Keratinocyte (primary cell): ENCODE measurements around the gene DSCAM. TPM values are rescaled to one million over a fixed set of nuclear protein-coding genes. Genes with fewer than 3 reads are reported as not detected.

Source experiments
- DNase-seq: peaks from one replicate; pipeline ENCODE4 v3.0.0-alpha.2; 2011; ENCODE audit warnings: low read depth, missing footprints, low spot score
- FAIRE-seq: peaks from 2 replicates; lab custom pipeline; 2011; peaks lifted over from hg19 to GRCh38; lab: Jason Lieb, UNC
- H2AFZ ChIP-seq: 2 replicates; pipeline ENCODE4 v1.6.0; 2012; ENCODE audit warnings: low read length, control low read depth, inconsistent platforms; ENCODE audit not compliant: control insufficient read depth
- H3K27ac ChIP-seq: 2 replicates; pipeline ENCODE4 v1.5.1; 2011; ENCODE audit warnings: low read length; ENCODE audit not compliant: control insufficient read depth, insufficient read depth
- H3K27me3 ChIP-seq: 3 replicates; pipeline ENCODE4 v1.6.0; 2011; ENCODE audit warnings: low read length; ENCODE audit not compliant: control insufficient read depth, insufficient read depth; ENCODE audit errors: extremely low read depth
- H3K36me3 ChIP-seq, 2 experiments: 2 replicates in 1 of 2; 3 replicates in 1 of 2; pipeline ENCODE4 v1.5.1; 2011; ENCODE audit warnings: low read length in 2 of 2, mild to moderate bottlenecking in 1 of 2; ENCODE audit not compliant: control insufficient read depth in 2 of 2, insufficient read depth in 2 of 2; ENCODE audit errors: extremely low read depth in 1 of 2
- H3K4me1 ChIP-seq: 3 replicates; pipeline ENCODE4 v1.5.1; 2011; ENCODE audit warnings: low read length; ENCODE audit not compliant: control insufficient read depth, insufficient read depth; ENCODE audit errors: extremely low read depth
- H3K4me2 ChIP-seq: 3 replicates; pipeline ENCODE4 v1.6.0; 2011; ENCODE audit warnings: low read depth, low read length; ENCODE audit not compliant: control insufficient read depth, insufficient read depth; ENCODE audit errors: extremely low read depth
- H3K4me3 ChIP-seq, 3 experiments: fragments of 200-600 bp in 1 of 3; sonication (generic) in 1 of 3; 2 replicates in 2 of 3; 3 replicates in 1 of 3; pipeline ENCODE4 v1.5.1; 2011 to 2016; ENCODE audit warnings: low read length in 3 of 3, mild to moderate bottlenecking in 3 of 3, control low read depth in 2 of 3, inconsistent platforms in 1 of 3, low read depth in 1 of 3, mixed read lengths in 1 of 3, mixed run types in 1 of 3, moderate library complexity in 1 of 3; ENCODE audit not compliant: control insufficient read depth in 2 of 3, insufficient read depth in 2 of 3; ENCODE audit errors: extremely low read depth in 1 of 3
- H3K79me2 ChIP-seq: 2 replicates; pipeline ENCODE4 v1.6.0; 2012; ENCODE audit warnings: low read length; ENCODE audit not compliant: control insufficient read depth, insufficient read depth
- H3K9ac ChIP-seq: 3 replicates; pipeline ENCODE4 v1.6.0; 2011; ENCODE audit warnings: low read length; ENCODE audit not compliant: control insufficient read depth, insufficient read depth; ENCODE audit errors: extremely low read depth
- H3K9me1 ChIP-seq: 3 replicates; pipeline ENCODE4 v1.6.0; 2011; ENCODE audit warnings: low read length; ENCODE audit not compliant: control insufficient read depth, insufficient read depth; ENCODE audit errors: extremely low read depth
- H3K9me3 ChIP-seq: 2 replicates; pipeline ENCODE4 v1.5.1; 2012; ENCODE audit warnings: low read depth, low read length; ENCODE audit not compliant: control insufficient read depth
- H4K20me1 ChIP-seq: 3 replicates; pipeline ENCODE4 v1.6.0; 2011; ENCODE audit warnings: low read length; ENCODE audit not compliant: control insufficient read depth, insufficient read depth; ENCODE audit errors: extremely low read depth
- CTCF ChIP-seq, 3 experiments: IDR thresholded peaks in 1 of 3; conservative IDR thresholded peaks in 1 of 3; optimal IDR thresholded peaks in 1 of 3; 2 replicates in 2 of 3; 3 replicates in 1 of 3; pipeline versions ENCODE3 to v1.5.1; 2011; ENCODE audit warnings: low read length in 3 of 3, mild to moderate bottlenecking in 3 of 3, moderate library complexity in 2 of 3, control low read depth in 1 of 3, inconsistent platforms in 1 of 3; ENCODE audit not compliant: insufficient read depth in 2 of 3; ENCODE audit errors: extremely low read depth in 1 of 3
- EZH2 ChIP-seq: IDR thresholded peaks from one replicate; pipeline ENCODE4 v1.6.1; 2012; ENCODE audit warnings: inconsistent platforms, mild to moderate bottlenecking, low read length, moderate library complexity
- dilution Hi-C: fragments of 300-500 bp; cut with MboI; formaldehyde crosslinking; loops from one replicate; pipeline ENCODE4 v1.7.0; 2020; ENCODE audit warnings: low sequenced_read_pairs; ENCODE audit not compliant: extremely low pct_ligation_motif_present
- polyA plus RNA-seq, 5 experiments: library from polyadenylated mRNA; depleted of rRNA in 3 of 5; stranded (reverse) in 3 of 5; stranded (forward) in 1 of 5; unstranded in 1 of 5; fragments of >200 nt; gene quantifications; 1 replicate in 1 of 5; 2 replicates in 3 of 5; 3 replicates in 1 of 5; pipeline versions ENCODE4 v1.2.1 to v1.2.3, GENCODE V29; 2011 to 2012; ENCODE audit warnings: missing spikeins in 2 of 5, low read depth in 1 of 5, low replicate concordance in 1 of 5

Gene DSCAM
- polyA plus RNA-seq, 1 donor (not counting 4 experiments of a cell fraction or from before 2014, with no cell fraction given) = 2.1 TPM

- H3K4me3 ChIP-seq = no peak overlapping the region
- H2AFZ ChIP-seq = no peak overlapping the region
- dilution Hi-C loops = no loop called here
- no peaks in the 10 kb centered on the region for H3K27me3 ChIP-seq
- TF ChIP-seq CTCF (optimal IDR thresholded peaks at IDR 0.05 in 1 of 3, IDR thresholded peaks at IDR 0.05 in 1 of 3, conservative IDR thresholded peaks at IDR 0.05 in 1 of 3; ENCODE audit: extremely low read depth in 1 of 3, insufficient read depth in 2 of 3, low read length in 3 of 3) = no peak
- TF ChIP-seq EZH2 = no peak
- H3K4me2 ChIP-seq = no peak overlapping the region
- H3K9ac ChIP-seq = no peak overlapping the region
- H3K27ac ChIP-seq = no peak overlapping the region
- H4K20me1 ChIP-seq = no peaks in the 10 kb centered on the region
- no peaks in the 10 kb centered on the region for H3K9me3 ChIP-seq
- H3K9me1 ChIP-seq = no peaks in the 10 kb centered on the region
- H3K79me2 ChIP-seq = no peaks in the 10 kb centered on the region
- no peaks in the 10 kb centered on the region for H3K4me1 ChIP-seq
- no peak for FAIRE-seq
- H3K36me3 ChIP-seq = no peaks in the 10 kb centered on the region
- no peak for DNase-seq
Measured at GRCh38 chr21:40587736-40588346, 259.1 kb downstream of the DSCAM start.

GRCh38 chr21:40586575-40586974 lies 260.4 kb downstream of the DSCAM start:
- Histone ChIP-seq H3K9me3 (no peaks in the 10 kb centered on the region), H3K36me3 (no peaks in the 10 kb centered on the region), H3K9me1 (no peaks in the 10 kb centered on the region), H3K9ac (no peak overlapping the region), H2AFZ (no peak overlapping the region), H3K4me1 (no peaks in the 10 kb centered on the region), H4K20me1 (no peaks in the 10 kb centered on the region), H3K79me2 (no peaks in the 10 kb centered on the region), H3K4me2 (no peak overlapping the region), H3K27me3 (no peaks in the 10 kb centered on the region), H3K4me3 (no peak overlapping the region), H3K27ac (no peak overlapping the region)
- FAIRE-seq (no peak), DNase-seq (no peak)
- dilution Hi-C loops = no loop called here
- TF ChIP-seq EZH2 (no peak), CTCF (optimal IDR thresholded peaks at IDR 0.05 in 1 of 3, IDR thresholded peaks at IDR 0.05 in 1 of 3, conservative IDR thresholded peaks at IDR 0.05 in 1 of 3; ENCODE audit: extremely low read depth in 1 of 3, insufficient read depth in 2 of 3, low read length in 3 of 3) (no peak)
